ENCODE measurements around the gene LGR5. TPM values are rescaled to one million over a fixed set of nuclear protein-coding genes. Genes with fewer than 3 reads are reported as not detected.

The LGR5 gene
- total RNA-seq, 1 donor from 2014 or later = 0.32 TPM

GRCh38 chr12:71400481-71400880 is 39.1 kb upstream of the LGR5 start:
- Mint-ChIP-seq H3K36me3 (ENCODE audit: low read depth, unreplicated experiment) (no peaks in the 10 kb centered on the region), H3K27ac (ENCODE audit: unreplicated experiment) (no peak overlapping the region), H3K27me3 (ENCODE audit: low read depth, unreplicated experiment) (no peaks in the 10 kb centered on the region), H3K9me3 (ENCODE audit: unreplicated experiment) (no peaks in the 10 kb centered on the region), H3K4me3 (ENCODE audit: unreplicated experiment) (no peak overlapping the region), H3K4me1 (ENCODE audit: low read depth, unreplicated experiment) (peaks cover 14% of the 10 kb centered on the region)
- TF ChIP-seq EZH2 (IDR thresholded peaks at IDR 0.05; ENCODE audit: insufficient read depth, low read length) (no peak), CTCF (IDR thresholded peaks at IDR 0.05; ENCODE audit: insufficient read depth, low read depth, low read length) (no peak)
- no peaks in the 10 kb centered on the region for H3K27me3 ChIP-seq (ENCODE audit: insufficient read depth, low read length)
- FAIRE-seq (no peak), DNase-seq (ENCODE audit: low read depth) (no peak)
- peaks cover 4% of the 10 kb centered on the region for H3K4me1 ChIP-seq (ENCODE audit: insufficient read depth, low read length)
- no peaks in the 10 kb centered on the region for H3K36me3 ChIP-seq (ENCODE audit: insufficient read depth, low read length)
- no peak overlapping the region for H3K27ac ChIP-seq (ENCODE audit: low read depth, low read length)
- H3K4me3 ChIP-seq (ENCODE audit: insufficient read depth, low read depth, low read length) = no peak overlapping the region
- H4K20me1 ChIP-seq (ENCODE audit: insufficient read depth, low read length) = no peaks in the 10 kb centered on the region
- H2AFZ ChIP-seq (ENCODE audit: low read depth, low read length) = no peak overlapping the region
- H3K79me2 ChIP-seq (ENCODE audit: insufficient read depth, low read length) = no peaks in the 10 kb centered on the region
- H3K9me3 ChIP-seq (ENCODE audit: insufficient read depth, low read depth, low read length) = no peaks in the 10 kb centered on the region
- no peak overlapping the region for H3K4me2 ChIP-seq (ENCODE audit: low read length)
- no peak overlapping the region for H3K9ac ChIP-seq (ENCODE audit: low read length)

DNA sequence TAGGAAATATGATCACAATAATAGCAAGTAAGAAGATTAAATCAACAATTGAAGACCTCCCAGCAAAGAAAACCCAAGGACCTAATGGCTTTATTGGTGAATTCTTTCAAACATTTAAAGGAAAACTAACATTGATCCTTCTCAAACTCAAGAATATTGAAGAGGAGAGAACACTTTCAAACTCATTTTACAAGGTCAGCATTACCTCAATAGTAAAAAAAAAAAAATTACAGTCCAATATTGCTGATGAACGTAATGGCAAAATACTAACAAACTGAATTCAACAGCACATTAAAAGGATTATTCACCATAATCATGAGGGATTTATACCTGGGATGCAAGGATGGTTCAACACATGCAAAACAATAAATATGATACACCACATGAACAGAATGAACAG is 33.7 kb upstream of the LGR5 start:
- Histone ChIP-seq H3K27ac (ENCODE audit: low read depth, low read length) (no peak overlapping the region), H3K4me2 (ENCODE audit: low read length) (no peak overlapping the region), H3K79me2 (ENCODE audit: insufficient read depth, low read length) (no peaks in the 10 kb centered on the region), H2AFZ (ENCODE audit: low read depth, low read length) (no peak overlapping the region), H3K9ac (ENCODE audit: low read length) (no peak overlapping the region), H3K36me3 (ENCODE audit: insufficient read depth, low read length) (no peaks in the 10 kb centered on the region), H3K4me1 (ENCODE audit: insufficient read depth, low read length) (no peaks in the 10 kb centered on the region), H3K4me3 (ENCODE audit: insufficient read depth, low read depth, low read length) (no peak overlapping the region), H3K9me3 (ENCODE audit: insufficient read depth, low read depth, low read length) (no peaks in the 10 kb centered on the region), H4K20me1 (ENCODE audit: insufficient read depth, low read length) (no peaks in the 10 kb centered on the region), H3K27me3 (ENCODE audit: insufficient read depth, low read length) (no peaks in the 10 kb centered on the region)
- TF ChIP-seq EZH2 (IDR thresholded peaks at IDR 0.05; ENCODE audit: insufficient read depth, low read length) = no peak
- no peak for TF ChIP-seq CTCF (IDR thresholded peaks at IDR 0.05; ENCODE audit: insufficient read depth, low read depth, low read length)
- Mint-ChIP-seq H3K36me3 (ENCODE audit: low read depth, unreplicated experiment) (no peaks in the 10 kb centered on the region), H3K4me1 (ENCODE audit: low read depth, unreplicated experiment) (no peaks in the 10 kb centered on the region), H3K27me3 (ENCODE audit: low read depth, unreplicated experiment) (no peaks in the 10 kb centered on the region), H3K9me3 (ENCODE audit: unreplicated experiment) (peaks cover 3% of the 10 kb centered on the region), H3K4me3 (ENCODE audit: unreplicated experiment) (no peak overlapping the region), H3K27ac (ENCODE audit: unreplicated experiment) (no peak overlapping the region)
- no peak for FAIRE-seq
- no peak for DNase-seq (ENCODE audit: low read depth)

DNA sequence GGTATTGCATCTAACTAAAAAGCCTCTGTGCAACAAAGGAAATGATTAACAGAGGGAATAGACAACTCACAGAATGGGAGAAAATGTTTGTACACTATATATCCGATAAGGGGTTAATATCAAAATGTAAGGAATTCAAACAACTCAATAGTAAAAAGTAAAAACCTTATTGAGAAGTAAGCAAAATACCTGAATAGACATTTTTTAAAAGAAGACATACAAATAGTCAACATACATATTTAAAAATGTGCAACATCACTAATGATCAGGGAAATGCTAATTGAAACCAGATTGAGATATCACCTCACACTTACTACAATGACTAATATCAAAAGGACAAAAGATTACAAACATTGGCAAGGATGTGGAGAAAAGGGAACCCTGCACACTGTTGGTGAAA is 31.9 kb upstream of the LGR5 start:
- no peak for FAIRE-seq
- no peak overlapping the region for H3K27ac ChIP-seq (ENCODE audit: low read depth, low read length)
- H3K36me3 Mint-ChIP-seq (ENCODE audit: low read depth, unreplicated experiment) = no peaks in the 10 kb centered on the region
- no peak overlapping the region for H2AFZ ChIP-seq (ENCODE audit: low read depth, low read length)
- no peaks in the 10 kb centered on the region for H3K36me3 ChIP-seq (ENCODE audit: insufficient read depth, low read length)
- H3K27ac Mint-ChIP-seq (ENCODE audit: unreplicated experiment) = no peak overlapping the region
- H3K4me3 ChIP-seq (ENCODE audit: insufficient read depth, low read depth, low read length) = no peak overlapping the region
- H3K4me1 Mint-ChIP-seq (ENCODE audit: low read depth, unreplicated experiment) = no peaks in the 10 kb centered on the region
- no peaks in the 10 kb centered on the region for H3K4me1 ChIP-seq (ENCODE audit: insufficient read depth, low read length)
- no peaks in the 10 kb centered on the region for H3K79me2 ChIP-seq (ENCODE audit: insufficient read depth, low read length)
- DNase-seq (ENCODE audit: low read depth) = no peak
- TF ChIP-seq CTCF (IDR thresholded peaks at IDR 0.05; ENCODE audit: insufficient read depth, low read depth, low read length) = no peak
- no peak for TF ChIP-seq EZH2 (IDR thresholded peaks at IDR 0.05; ENCODE audit: insufficient read depth, low read length)
- no peaks in the 10 kb centered on the region for H4K20me1 ChIP-seq (ENCODE audit: insufficient read depth, low read length)
- no peaks in the 10 kb centered on the region for H3K27me3 ChIP-seq (ENCODE audit: insufficient read depth, low read length)
- H3K27me3 Mint-ChIP-seq (ENCODE audit: low read depth, unreplicated experiment) = no peaks in the 10 kb centered on the region
- no peak overlapping the region for H3K4me3 Mint-ChIP-seq (ENCODE audit: unreplicated experiment)
- peaks cover 4% of the 10 kb centered on the region for H3K9me3 Mint-ChIP-seq (ENCODE audit: unreplicated experiment)
- no peak overlapping the region for H3K4me2 ChIP-seq (ENCODE audit: low read length)
- H3K9ac ChIP-seq (ENCODE audit: low read length) = no peak overlapping the region
- H3K9me3 ChIP-seq (ENCODE audit: insufficient read depth, low read depth, low read length) = no peaks in the 10 kb centered on the region
